ENCODE measurements around the gene GNG10.

GNG10 gene

GRCh38 chr9:111627260-111627963 lies 34.0 kb upstream of the GNG10 start:
- DNase-seq (ENCODE audit: low spot score), result no peak
- H3K27ac ChIP-seq, result no peak overlapping the region
- ChIA-PET CTCF (no interaction called here), POLR2A (ENCODE audit: low non-redundant PET) (interaction anchor here (0.7 kb wide), 1 partner anchor 61 kb away, joined by 6 read pairs; no protein-coding TSS in a partner anchor)
- no peak for TF ChIP-seq CTCF (conservative IDR thresholded peaks at IDR 0.05; ENCODE audit: low read depth)

DNA sequence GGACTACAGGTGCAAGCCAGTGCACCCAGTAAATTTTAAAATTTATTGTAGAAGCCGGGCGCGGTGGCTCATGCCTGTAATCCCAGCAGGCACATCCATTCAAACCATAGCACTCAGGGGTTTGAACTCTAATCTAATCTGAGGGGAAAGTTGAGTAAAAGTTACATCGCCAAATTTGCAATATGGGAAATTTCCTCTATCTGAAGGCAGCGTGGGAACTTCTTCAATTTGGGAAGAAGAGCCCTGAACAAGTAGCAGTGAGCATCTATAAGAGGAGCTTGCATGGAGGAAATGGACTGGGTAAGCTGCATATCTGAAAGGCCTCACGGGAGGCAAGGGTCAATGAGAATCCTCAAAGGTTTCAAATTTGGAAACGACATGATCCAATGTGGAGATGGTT lies 33.0 kb upstream of the GNG10 start:
- POLR2A ChIA-PET (ENCODE audit: low non-redundant PET), result no interaction called here
- TF ChIP-seq CTCF (conservative IDR thresholded peaks at IDR 0.05; ENCODE audit: low read depth), result no peak
- CTCF ChIA-PET, result no interaction called here
- H3K27ac ChIP-seq, result no peak overlapping the region
- no peak for DNase-seq (ENCODE audit: low spot score)

DNA sequence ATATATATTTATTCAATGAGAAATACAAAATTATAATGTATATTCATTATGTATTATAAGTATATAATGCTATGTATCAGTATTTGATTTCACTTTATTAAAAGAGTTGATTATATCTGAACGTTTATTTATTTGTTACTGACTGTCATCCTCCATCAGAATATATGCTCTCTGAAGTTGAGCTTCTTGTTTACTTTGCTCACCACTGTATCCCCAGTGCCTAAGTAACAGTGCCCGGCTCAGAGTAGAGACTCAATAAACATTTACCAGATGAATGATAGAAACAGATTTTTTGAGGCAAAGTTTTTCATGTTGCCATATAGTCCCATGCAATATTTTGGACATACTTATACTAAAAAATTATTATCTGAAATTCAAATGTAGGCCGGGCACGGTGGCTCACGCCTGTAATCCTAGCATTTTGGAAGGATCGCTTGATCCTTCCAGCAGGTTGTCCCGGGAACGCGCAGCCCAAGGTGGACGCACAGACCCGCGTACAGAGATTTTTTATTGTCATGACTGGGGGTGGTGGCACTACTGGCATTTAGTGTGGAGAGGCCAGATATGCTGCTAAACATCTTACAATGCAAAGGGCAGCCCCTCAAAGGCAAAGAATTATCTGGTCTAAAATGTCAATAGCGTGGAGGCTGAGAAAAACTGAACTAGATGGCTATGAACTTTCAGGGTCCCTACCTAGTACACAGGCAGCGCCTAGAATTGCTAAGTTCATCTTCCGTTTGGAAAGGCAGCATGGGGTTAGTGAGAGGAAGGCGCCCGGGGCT lies 31.0 kb upstream of the GNG10 start:
- CTCF ChIA-PET, result interaction anchor here (0.6 to 1.7 kb wide), 4 partner anchors 9 to 856 kb away, joined by 3 to 4 read pairs (median 4); no protein-coding TSS in a partner anchor

GRCh38 chr9:111630964-111631213 lies 30.5 kb upstream of the GNG10 start:
- no peak for DNase-seq (ENCODE audit: low spot score)
- ChIA-PET POLR2A (ENCODE audit: low non-redundant PET) (interaction anchor here (0.5 to 1.4 kb wide), 3 partner anchors 32 to 282 kb away, joined by 3 to 8 read pairs (median 3); partner anchors contain the start of gene PTGR1), CTCF (interaction anchor here (1.7 kb wide), 1 partner anchor 9 kb away, joined by 4 read pairs; no protein-coding TSS in a partner anchor)
- peak overlapping the region; percentile 82 for H3K27ac ChIP-seq
- no peak for TF ChIP-seq CTCF (conservative IDR thresholded peaks at IDR 0.05; ENCODE audit: low read depth)

More for the DNA sequence above, 31.0 kb upstream of the GNG10 start:
- POLR2A ChIA-PET (ENCODE audit: low non-redundant PET), result interaction anchor here (0.6 to 1.4 kb wide), 2 partner anchors 31 to 283 kb away, joined by 3 to 8 read pairs; partner anchors contain the start of gene PTGR1
- TF ChIP-seq CTCF (conservative IDR thresholded peaks at IDR 0.05; ENCODE audit: low read depth), result no peak
- H3K27ac ChIP-seq, result peak overlapping the region; percentile 82
- DNase-seq (ENCODE audit: low spot score), result no peak

DNA sequence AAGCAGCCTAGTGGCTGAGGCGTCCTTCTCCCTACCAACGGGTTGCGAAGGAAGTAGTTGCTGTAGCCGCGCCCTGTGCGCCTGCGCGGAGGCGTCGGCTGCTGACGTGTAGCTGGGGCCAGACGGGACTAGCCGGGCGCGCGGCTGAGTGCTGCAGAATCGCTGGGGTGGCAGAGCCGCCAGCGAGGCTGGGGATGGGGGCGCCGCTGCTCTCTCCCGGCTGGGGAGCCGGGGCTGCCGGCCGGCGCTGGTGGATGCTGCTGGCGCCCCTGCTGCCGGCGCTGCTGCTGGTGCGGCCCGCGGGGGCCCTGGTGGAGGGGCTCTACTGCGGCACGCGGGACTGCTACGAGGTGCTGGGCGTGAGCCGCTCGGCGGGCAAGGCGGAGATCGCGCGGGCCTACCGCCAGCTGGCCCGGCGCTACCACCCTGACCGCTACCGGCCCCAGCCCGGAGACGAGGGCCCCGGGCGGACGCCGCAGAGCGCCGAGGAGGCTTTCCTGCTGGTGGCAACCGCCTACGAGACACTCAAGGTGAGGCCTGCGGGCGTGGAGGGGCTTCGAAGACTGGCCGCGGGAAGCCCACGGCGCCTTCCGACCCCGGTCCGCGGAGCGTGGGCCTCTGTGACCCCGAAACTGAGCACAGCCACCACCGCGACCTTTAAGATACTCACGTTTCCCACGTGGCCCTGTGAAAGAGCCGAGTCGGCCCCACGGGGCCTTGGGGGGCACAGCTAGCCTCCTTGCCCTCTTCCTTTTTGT lies 30.0 kb upstream of the GNG10 start, which contains the start of gene DNAJC25:
Gene DNAJC25 (plus strand): TSS at position 121 of the 758 bp plus-strand sequence. CDS start 74 bp downstream, at position 195.
- H3K27ac ChIP-seq, result peak within 1 kb of the TSS; percentile 82
- CTCF ChIA-PET, result interaction anchor here (0.6 to 1.7 kb wide), 4 partner anchors 10 to 444 kb away, joined by 3 to 5 read pairs (median 4); no protein-coding TSS in a partner anchor
- TF ChIP-seq CTCF (conservative IDR thresholded peaks at IDR 0.05; ENCODE audit: low read depth), result no peak
- DNase-seq (ENCODE audit: low spot score), result peak; percentile 100
- POLR2A ChIA-PET (ENCODE audit: low non-redundant PET), result interaction anchor here (0.5 to 1.4 kb wide), 3 partner anchors 33 to 282 kb away, joined by 3 to 8 read pairs (median 3); partner anchors contain the start of gene PTGR1

DNA sequence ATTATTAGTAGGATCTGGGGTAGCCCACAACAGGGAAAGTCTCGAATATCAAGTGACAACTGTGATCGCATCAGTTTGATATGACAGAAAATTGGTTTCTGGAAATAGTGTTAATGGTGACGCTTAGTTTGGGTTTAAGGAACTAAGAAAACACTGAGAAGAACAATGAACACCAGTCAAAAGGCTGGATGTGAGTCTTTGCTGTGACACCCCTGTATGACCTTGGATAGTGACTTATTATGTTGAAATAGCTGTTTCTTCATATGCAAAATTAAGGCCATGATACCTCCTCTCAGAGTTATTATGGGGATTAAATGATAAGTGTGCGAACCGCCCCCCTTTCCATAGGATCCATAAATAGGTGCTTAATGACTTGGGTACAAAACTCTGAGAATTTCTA lies 29.3 kb upstream of the GNG10 start:
- peak; percentile 40 for DNase-seq (ENCODE audit: low spot score)
- H3K27ac ChIP-seq, result peak overlapping the region; percentile 82
- no peak for TF ChIP-seq CTCF (conservative IDR thresholded peaks at IDR 0.05; ENCODE audit: low read depth)
- POLR2A ChIA-PET (ENCODE audit: low non-redundant PET), result interaction anchor here (1.4 kb wide), 1 partner anchor 33 kb away, joined by 8 read pairs; the partner anchor contains the start of gene PTGR1
- CTCF ChIA-PET, result interaction anchor here (0.6 to 1.7 kb wide), 5 partner anchors 10 to 443 kb away, joined by 3 to 5 read pairs (median 4); no protein-coding TSS in a partner anchor
